Body of pancreas (tissue), 4 donors: ENCODE results near the gene TMEM8B.
"Not testable (repeated sequence)": the region's sequence is repeated elsewhere in the genome, so short reads cannot be mapped to it uniquely, and the experiment has no call there.

ENCODE experiments used
- CTCF ChIP-seq, 7 experiments: fragments of 450-650 bp in 4 of 7; fragments of 200-600 bp in 3 of 7; sonication (generic) in 3 of 7; IDR thresholded peaks; one replicate each; pipeline ENCODE4 v1.5.1; 2016 to 2019; ENCODE audit warnings: antibody characterized with exemption in 7 of 7
- POLR2A ChIP-seq, 3 donors: fragments of 450-650 bp; IDR thresholded peaks; one replicate each; pipeline ENCODE4 v1.6.1; 2016; ENCODE audit warnings: antibody characterized with exemption in 3 of 3, mild to moderate bottlenecking in 2 of 3

DNA sequence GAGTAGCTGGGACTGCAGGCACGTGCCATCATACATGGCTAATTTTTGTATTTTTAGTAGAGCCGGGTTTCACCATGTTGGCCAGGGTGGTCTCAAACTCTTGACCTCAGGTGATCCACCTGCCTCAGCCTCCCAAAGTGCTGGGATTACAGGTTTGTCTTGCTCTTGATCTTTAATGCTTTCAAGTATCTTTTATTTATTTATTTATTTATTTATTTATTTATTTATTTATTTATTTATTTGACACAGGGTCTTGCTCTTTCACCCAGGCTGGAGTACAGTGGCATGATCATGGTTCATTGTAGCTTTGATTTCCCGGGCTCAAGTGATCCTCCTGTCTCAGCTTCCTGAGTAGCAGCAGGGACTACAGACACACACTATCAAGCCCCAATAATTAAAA is 55.9 kb downstream of the TMEM8B start:
- not testable (repeated sequence) for TF ChIP-seq POLR2A, CTCF (IDR thresholded peaks at IDR 0.05)
